ENCODE results near the gene CRYGS.
A peak's percentile ranks its signal among the peaks of the same experiment; 100 is the strongest.
"Not testable (repeated sequence)": the region's sequence is repeated elsewhere in the genome, so short reads cannot be mapped to it uniquely, and the experiment has no call there.

The CRYGS gene

GRCh38 chr3:186520957-186521842 lies 23.0 kb downstream of the CRYGS start:
- DNase-seq (ENCODE audit: insufficient read length, low spot score) = no peak
- FAIRE-seq = peak; percentile 98

GRCh38 chr3:186520431-186520830 lies 23.7 kb downstream of the CRYGS start:
- FAIRE-seq = no peak
- DNase-seq (ENCODE audit: insufficient read length, low spot score) = no peak

- FAIRE-seq (peak; percentile 90), DNase-seq (ENCODE audit: insufficient read length, low spot score) (no peak)
Measured at GRCh38 chr3:186519021-186519658, 25.0 kb downstream of the CRYGS start.

DNA sequence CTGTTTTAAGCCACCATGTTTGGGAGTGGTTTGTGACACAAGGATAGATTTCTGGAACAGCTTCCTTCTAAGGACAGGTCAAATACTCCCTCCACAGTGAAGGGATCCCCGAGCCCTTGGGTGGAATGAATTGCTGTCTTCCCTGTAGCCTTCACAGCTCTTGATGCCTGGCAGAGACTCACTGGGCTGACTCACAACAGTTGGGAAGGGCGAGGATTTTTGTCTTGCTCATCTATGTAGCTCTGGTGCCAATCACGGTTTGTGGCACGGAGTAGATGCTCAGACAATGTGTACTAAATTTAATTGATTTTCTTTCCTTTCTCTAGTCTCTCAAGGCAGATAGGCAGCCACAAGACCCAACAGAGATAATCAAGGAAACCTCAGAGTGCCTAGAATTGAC lies 27.0 kb downstream of the CRYGS start:
- no peak for DNase-seq (ENCODE audit: insufficient read length, low spot score)
- no peak for FAIRE-seq

- no peak for FAIRE-seq
- DNase-seq (ENCODE audit: insufficient read length, low spot score) = no peak
Measured at GRCh38 chr3:186516646-186517045, 27.5 kb downstream of the CRYGS start.

DNA sequence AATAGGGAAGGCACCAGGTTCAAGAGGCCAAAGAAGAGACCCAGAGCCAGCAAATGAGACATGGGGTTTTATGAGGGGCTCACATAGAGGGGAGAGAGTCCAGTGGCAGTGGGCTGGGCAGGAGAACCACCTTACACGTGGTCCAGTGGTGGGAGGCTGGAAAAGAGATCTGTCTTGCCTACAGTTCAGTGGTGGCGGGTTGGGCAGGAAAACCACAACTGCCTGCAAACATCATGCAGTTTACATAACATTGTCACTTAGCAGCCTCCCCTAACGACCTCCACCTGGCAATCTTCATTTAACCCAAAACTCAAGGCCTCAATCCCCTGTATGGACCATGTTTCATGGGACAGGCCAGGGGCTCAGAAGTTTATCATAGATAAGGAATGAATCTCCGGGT lies 29.1 kb downstream of the CRYGS start:
- FAIRE-seq = peak; percentile 23
- DNase-seq (ENCODE audit: insufficient read length, low spot score) = no peak

GRCh38 chr3:186514296-186515002 lies 29.7 kb downstream of the CRYGS start:
- DNase-seq (ENCODE audit: insufficient read length, low spot score) (no peak), FAIRE-seq (peak; percentile 57)

GRCh38 chr3:186513386-186513785 lies 30.8 kb downstream of the CRYGS start:
- DNase-seq (ENCODE audit: insufficient read length, low spot score) (no peak), FAIRE-seq (no peak)

DNA sequence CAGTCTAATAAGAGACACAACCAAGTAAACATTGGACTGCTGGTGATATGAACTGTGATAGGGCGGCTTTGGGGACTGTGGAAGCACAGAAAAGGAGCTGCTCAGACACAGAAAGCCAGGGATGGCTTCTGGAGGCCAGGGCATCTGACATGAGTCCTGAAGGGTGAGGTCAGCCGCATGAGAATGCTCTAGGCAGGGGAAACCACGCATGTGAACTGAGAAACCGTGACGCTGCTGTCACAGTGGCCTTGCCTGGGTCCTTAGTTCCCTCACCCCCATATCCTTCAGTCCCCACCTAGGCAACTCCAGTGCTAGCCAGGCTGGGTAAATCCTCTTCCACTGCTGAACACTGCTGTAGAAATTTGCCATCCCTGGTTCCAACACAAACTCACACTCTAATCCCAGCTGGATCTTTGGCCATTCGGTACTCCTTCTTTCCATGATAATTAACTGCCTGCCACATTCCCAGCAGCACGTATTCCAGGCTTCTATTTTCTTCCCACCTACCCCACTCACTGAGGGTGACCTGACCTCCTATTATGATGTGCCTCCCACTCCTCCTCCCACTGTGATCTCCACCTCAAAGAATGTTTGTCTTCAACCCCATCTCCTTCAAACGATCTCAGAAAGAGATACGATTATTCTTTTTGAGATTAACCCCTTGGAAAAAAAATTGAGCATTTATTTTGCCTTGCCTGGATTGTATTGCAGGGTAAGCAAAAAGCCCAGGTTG lies 31.4 kb downstream of the CRYGS start:
- DNase-seq (ENCODE audit: insufficient read length, low spot score) (no peak), FAIRE-seq (peak; percentile 79)

DNA sequence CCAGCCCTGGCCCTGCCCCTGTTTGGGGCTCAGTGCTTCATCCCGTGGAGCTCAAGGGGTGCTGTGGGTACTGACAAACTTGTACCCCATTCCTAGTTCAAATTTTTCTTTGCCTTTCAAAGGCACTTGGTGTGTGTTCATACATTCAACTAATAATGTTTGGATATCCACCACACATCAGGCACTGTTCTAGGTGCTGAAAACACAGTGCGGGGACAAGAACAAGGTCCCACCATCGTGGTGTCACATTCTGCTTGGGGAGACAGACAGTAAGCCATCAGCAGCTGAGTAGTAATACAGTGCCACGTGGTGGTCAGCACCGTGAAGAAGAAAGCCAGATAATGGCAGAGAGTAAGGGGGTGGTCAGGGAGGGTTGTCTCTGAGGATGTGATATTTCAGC lies 32.5 kb downstream of the CRYGS start:
- FAIRE-seq (peak; percentile 84), DNase-seq (ENCODE audit: insufficient read length, low spot score) (no peak)

GRCh38 chr3:186511245-186511644 lies 32.9 kb downstream of the CRYGS start:
- DNase-seq (ENCODE audit: insufficient read length, low spot score) (no peak), FAIRE-seq (peak; percentile 65)

GRCh38 chr3:186510374-186511079 lies 33.7 kb downstream of the CRYGS start:
- no peak for FAIRE-seq
- DNase-seq (ENCODE audit: insufficient read length, low spot score) = no peak

DNA sequence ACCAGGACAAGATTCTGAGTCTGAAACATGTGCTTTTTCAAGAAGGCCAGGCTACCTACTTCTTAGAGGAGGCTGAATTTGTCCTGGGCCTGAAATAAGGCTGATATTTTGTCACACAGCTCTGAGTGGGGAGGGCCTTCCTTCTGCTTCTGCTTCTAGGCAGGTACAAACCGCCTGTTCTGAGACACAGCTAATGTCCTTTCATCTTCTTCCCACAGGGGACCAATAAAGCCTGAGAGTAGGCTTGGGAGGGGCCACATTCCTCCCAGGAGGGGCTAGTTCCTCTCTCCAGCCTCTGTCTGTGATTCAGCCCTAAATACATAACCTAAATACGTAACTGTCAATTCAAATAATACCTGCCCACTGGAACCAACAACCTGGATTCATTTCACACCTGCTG lies 34.8 kb downstream of the CRYGS start:
- DNase-seq (ENCODE audit: insufficient read length, low spot score) = no peak
- no peak for FAIRE-seq

- no peak for DNase-seq (ENCODE audit: insufficient read length, low spot score)
- no peak for FAIRE-seq
Measured at GRCh38 chr3:186506857-186507256, 37.3 kb downstream of the CRYGS start.

DNA sequence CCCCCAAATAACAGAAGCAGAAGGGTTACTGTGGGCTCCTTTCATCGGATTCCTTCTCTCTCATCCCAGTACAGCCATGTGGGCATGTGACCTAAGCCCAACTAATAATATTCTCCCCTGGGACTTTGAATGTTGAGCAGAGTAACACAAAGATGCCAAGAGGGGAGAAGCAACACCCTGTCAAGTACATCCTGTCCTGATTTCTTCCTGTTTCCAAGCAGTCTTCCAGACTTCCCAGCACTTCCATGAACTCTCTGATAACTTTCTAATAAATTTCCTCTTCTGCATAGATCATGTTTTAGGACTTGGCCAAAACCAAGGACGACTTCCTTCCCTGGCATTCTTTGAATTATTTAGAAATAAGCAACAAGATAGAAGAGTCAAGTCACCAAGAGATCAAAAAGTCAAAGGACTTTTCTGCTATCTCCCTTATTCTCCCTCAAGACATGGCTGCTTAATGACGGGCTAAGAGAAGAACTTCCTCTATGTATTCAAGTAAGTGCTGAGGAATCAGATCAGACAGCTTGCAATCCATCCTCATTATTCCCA lies 37.9 kb downstream of the CRYGS start:
- FAIRE-seq (no peak), DNase-seq (ENCODE audit: insufficient read length, low spot score) (no peak)

GRCh38 chr3:186502966-186503712 lies 41.0 kb downstream of the CRYGS start:
- FAIRE-seq = no peak

GRCh38 chr3:186502138-186502948 lies 41.8 kb downstream of the CRYGS start:
- no peak for DNase-seq (ENCODE audit: insufficient read length, low spot score)
- no peak for FAIRE-seq

More at GRCh38 chr3:186502966-186503712, 41.0 kb downstream of the CRYGS start:
- DNase-seq (ENCODE audit: insufficient read length, low spot score) = no peak

DNA sequence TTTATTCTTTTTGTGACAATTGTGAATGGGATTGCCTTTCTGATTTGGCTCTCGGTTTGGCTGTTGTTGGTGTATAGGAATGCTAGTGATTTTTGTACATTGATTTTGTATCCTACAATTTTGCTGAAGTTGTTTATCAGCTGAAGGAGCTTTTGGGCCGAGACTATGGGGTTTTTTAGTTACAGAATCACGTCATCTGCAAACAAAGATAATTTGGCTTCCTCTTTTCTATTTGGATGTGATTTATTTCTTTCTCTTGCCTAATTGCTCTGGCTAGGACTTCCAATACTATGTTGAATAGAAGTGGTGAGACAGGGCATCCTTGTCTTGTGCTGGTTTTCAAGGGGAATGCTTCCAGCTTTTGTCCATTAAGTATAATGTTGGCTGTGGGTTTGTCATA lies 44.2 kb downstream of the CRYGS start:
- not testable (repeated sequence) for DNase-seq (ENCODE audit: insufficient read length, low spot score); FAIRE-seq

Data from GM19239 (cell line).